Measurements from ENCODE around the gene ACSL5.

DNA sequence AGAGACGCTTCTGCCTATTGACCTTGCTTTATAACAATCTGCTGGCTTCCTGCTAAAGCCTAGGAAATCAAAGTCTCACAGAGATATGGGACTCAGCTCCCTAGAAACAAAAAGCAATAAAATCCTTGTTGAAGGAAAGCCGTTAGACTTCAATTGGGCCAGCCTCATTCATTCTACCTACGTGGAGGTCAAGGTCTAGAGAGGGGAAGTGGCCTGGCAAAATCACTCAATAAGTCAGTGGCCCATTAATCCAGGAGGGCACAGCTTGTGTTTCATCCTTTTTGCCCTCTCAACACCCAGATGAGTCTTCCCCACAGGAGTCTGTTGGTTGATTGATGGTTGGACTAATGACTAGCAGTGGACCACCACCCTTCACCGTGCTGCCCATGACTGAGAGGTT lies 40.5 kb upstream of the ACSL5 start:
- TF ChIP-seq CTCF (IDR thresholded peaks at IDR 0.05) (no peak), POLR2AphosphoS5 (IDR thresholded peaks at IDR 0.05) (peak in 2 of 3 donors; percentile 46 to 59), POLR2A (IDR thresholded peaks at IDR 0.05) (no peak), EP300 (IDR thresholded peaks at IDR 0.05; ENCODE audit: low read depth) (no peak)

All from transverse colon (tissue), 4 donors.